GM23338 (cell line): ENCODE data around the gene FANCC. TPM values are rescaled to one million over a fixed set of nuclear protein-coding genes. Genes with fewer than 3 reads are reported as not detected.

Experiments used
- ATAC-seq: fragments of 200-7000 bp; cut with Tn5 transposase; 3 replicates; pipeline ENCODE4 v1.9.1; 2020
- DNase-seq: peaks from one replicate; pipeline ENCODE4 v3.0.0-alpha.2; 2015; ENCODE audit warnings: low spot score
- H2AFZ ChIP-seq: fragments of 200-600 bp; sonication (generic); 2 replicates; pipeline ENCODE4 v1.8.0; 2016; ENCODE audit warnings: antibody characterized with exemption, mild to moderate bottlenecking, moderate library complexity
- H3F3A ChIP-seq: fragments of 200-600 bp; sonication (generic); replicated peaks from 2 replicates; pipeline ENCODE4 v1.8.0; 2017; ENCODE audit warnings: antibody characterized with exemption, mixed run types, low read depth
- H3K27ac ChIP-seq: fragments of 200-600 bp; sonication (generic); 2 replicates; pipeline ENCODE4 v1.6.1; 2016; ENCODE audit warnings: low read depth
- H3K27me3 ChIP-seq: fragments of 200-600 bp; sonication (generic); 2 replicates; pipeline ENCODE4 v1.8.0; 2016; ENCODE audit warnings: mild to moderate bottlenecking, mixed run types, moderate library complexity; ENCODE audit not compliant: insufficient read depth
- H3K36me3 ChIP-seq: fragments of 200-600 bp; sonication (generic); 2 replicates; pipeline ENCODE4 v1.8.0; 2016; ENCODE audit warnings: mild to moderate bottlenecking; ENCODE audit not compliant: insufficient read depth
- H3K4me1 ChIP-seq: fragments of 200-600 bp; sonication (generic); 2 replicates; pipeline ENCODE4 v1.8.0; 2016; ENCODE audit warnings: mild to moderate bottlenecking, moderate library complexity; ENCODE audit not compliant: insufficient read depth
- H3K4me2 ChIP-seq: fragments of 200-600 bp; sonication (generic); 2 replicates; pipeline ENCODE4 v1.7.1; 2017; ENCODE audit warnings: mixed run types
- H3K4me3 ChIP-seq: fragments of 200-600 bp; sonication (generic); 2 replicates; pipeline ENCODE4 v1.6.1; 2016; ENCODE audit warnings: mixed run types
- H3K79me2 ChIP-seq: fragments of 200-600 bp; sonication (generic); replicated peaks from 2 replicates; pipeline ENCODE4 v1.8.0; 2017; ENCODE audit warnings: mild to moderate bottlenecking; ENCODE audit not compliant: insufficient read depth
- H3K9me2 ChIP-seq: fragments of 200-600 bp; sonication (generic); 2 replicates; pipeline ENCODE4 v1.8.0; 2017; ENCODE audit not compliant: insufficient read depth
- H4K20me1 ChIP-seq: fragments of 200-600 bp; sonication (generic); replicated peaks from 2 replicates; pipeline ENCODE4 v1.8.0; 2017; ENCODE audit warnings: mild to moderate bottlenecking; ENCODE audit not compliant: insufficient read depth
- H3K27ac Mint-ChIP-seq: 2 replicates; pipeline ENCODE4 v1.8.0; 2020; ENCODE audit warnings: inconsistent platforms, mild to moderate bottlenecking, moderate library complexity, mixed read lengths
- H3K27me3 Mint-ChIP-seq: 3 replicates; pipeline ENCODE4 v1.8.0; 2022; ENCODE audit warnings: low read depth, mild to moderate bottlenecking, moderate library complexity, mixed read lengths, inconsistent platforms; ENCODE audit not compliant: insufficient read depth, poor library complexity
- H3K36me3 Mint-ChIP-seq: 3 replicates; pipeline ENCODE4 v1.8.0; 2021; ENCODE audit warnings: low read depth, mild to moderate bottlenecking, inconsistent platforms, moderate library complexity, mixed read lengths
- H3K4me1 Mint-ChIP-seq: 3 replicates; pipeline ENCODE4 v1.8.0; 2020; ENCODE audit warnings: mild to moderate bottlenecking, inconsistent platforms, mixed read lengths
- H3K4me3 Mint-ChIP-seq: 3 replicates; pipeline ENCODE4 v1.8.0; 2021; ENCODE audit warnings: moderate library complexity, mild to moderate bottlenecking, inconsistent platforms, mixed read lengths
- H3K9me3 Mint-ChIP-seq: 3 replicates; pipeline ENCODE4 v1.8.0; 2020; ENCODE audit warnings: moderate library complexity, mild to moderate bottlenecking, inconsistent platforms, mixed read lengths
- CREB1 ChIP-seq: fragments of 250-450 bp; sonication (Bioruptor Pico); IDR thresholded peaks from 2 replicates; pipeline ENCODE4 v1.5.0; 2020; ENCODE audit warnings: low read depth, mild to moderate bottlenecking, moderate library complexity
- ETS1 ChIP-seq: IDR thresholded peaks from 2 replicates; pipeline ENCODE4 v1.6.1; 2016; ENCODE audit warnings: antibody characterized with exemption
- EZH2 ChIP-seq: fragments of 200-600 bp; sonication (generic); IDR thresholded peaks from one replicate; pipeline ENCODE4 v1.8.0; 2017; ENCODE audit warnings: antibody characterized with exemption, mild to moderate bottlenecking, low read depth; ENCODE audit not compliant: unreplicated experiment
- EZH2phosphoT487 ChIP-seq: fragments of 200-600 bp; sonication (generic); IDR thresholded peaks from one replicate; pipeline ENCODE4 v1.8.1; 2018; ENCODE audit warnings: antibody characterized with exemption; ENCODE audit not compliant: unreplicated experiment
- JUNB ChIP-seq: IDR thresholded peaks from one replicate; pipeline ENCODE4 v1.6.1; 2016; ENCODE audit warnings: antibody characterized with exemption; ENCODE audit not compliant: unreplicated experiment
- NANOG ChIP-seq: IDR thresholded peaks from 2 replicates; pipeline ENCODE4 v1.6.1; 2016; ENCODE audit warnings: antibody characterized with exemption, borderline replicate concordance
- POLR2AphosphoS5 ChIP-seq: IDR thresholded peaks from 2 replicates; pipeline ENCODE4 v1.6.1; 2016; ENCODE audit warnings: antibody characterized with exemption, low read depth
- REST ChIP-seq: IDR thresholded peaks from one replicate; pipeline ENCODE4 v1.6.1; 2018; ENCODE audit warnings: antibody characterized with exemption; ENCODE audit not compliant: unreplicated experiment
- STAT1 ChIP-seq: IDR thresholded peaks from one replicate; pipeline ENCODE4 v1.6.1; 2016; ENCODE audit warnings: antibody characterized with exemption; ENCODE audit not compliant: unreplicated experiment
- ZNF462 ChIP-seq: fragments of 250-450 bp; sonication (Bioruptor Pico); IDR thresholded peaks from 2 replicates; pipeline ENCODE4 v1.5.0; 2020; ENCODE audit warnings: mild to moderate bottlenecking, moderate library complexity
- polyA plus RNA-seq: library from polyadenylated mRNA; unstranded; fragments of >200 nt; fragmentation: Nextera tagmentation; extraction: Ambion mirVana; gene quantifications from 2 replicates; pipeline ENCODE4 v1.2.1, GENCODE V29; 2016
- total RNA-seq: library from RNA; depleted of rRNA; stranded (reverse); fragments of >200 nt; shearing (Covaris generic); gene quantifications from 2 replicates; pipeline ENCODE4 v1.2.3, GENCODE V29; 2014

FANCC gene
- total and polyA plus RNA-seq, 2 experiments from 2014 or later, result 7.8 to 18.1 TPM

GRCh38 chr9:95107001-95107749, 210.3 kb downstream of the FANCC start (continued):
- TF ChIP-seq ZNF462 (CRISPR knock-in tag) (no peak), EZH2 (no peak), CREB1 (no peak), EZH2phosphoT487 (no peak), JUNB (no peak), ETS1 (no peak)

GRCh38 chr9:95105519-95106287, 211.8 kb downstream of the FANCC start:
- no peaks in the 10 kb centered on the region for H3F3A ChIP-seq
- H2AFZ ChIP-seq, result no peak overlapping the region
- no peak overlapping the region for H3K27ac Mint-ChIP-seq
- H3K79me2 ChIP-seq, result no peaks in the 10 kb centered on the region
- peaks cover 13% of the 10 kb centered on the region; the same call in 2 of the 3 replicates for H3K36me3 Mint-ChIP-seq
- H3K9me2 ChIP-seq, result no peaks in the 10 kb centered on the region
- ATAC-seq (no peak), DNase-seq (no peak)
- H3K27me3 Mint-ChIP-seq, result peaks cover 10% of the 10 kb centered on the region
- no peak overlapping the region for H3K4me3 ChIP-seq
- no peak overlapping the region for H3K4me2 ChIP-seq
- no peaks in the 10 kb centered on the region for H3K27me3 ChIP-seq
- 0 out of 2 replicates have a peak, but pooled peaks cover 4% of the 10 kb centered on the region for H3K36me3 ChIP-seq
- no peak overlapping the region for H3K4me3 Mint-ChIP-seq
- H3K9me3 Mint-ChIP-seq, result no peaks in the 10 kb centered on the region
- peaks cover 11% of the 10 kb centered on the region for H3K4me1 Mint-ChIP-seq
- no peak overlapping the region for H3K27ac ChIP-seq
- no peaks in the 10 kb centered on the region for H4K20me1 ChIP-seq
- no peaks in the 10 kb centered on the region; the same call in 1 of the 2 replicates for H3K4me1 ChIP-seq
- TF ChIP-seq JUNB (no peak), POLR2AphosphoS5 (no peak), CREB1 (no peak), NANOG (no peak), REST (no peak), ETS1 (no peak), STAT1 (no peak)
